B cell (primary cell): ENCODE measurements around the gene CERS6.

Experiments used
- CTCF ChIP-seq: fragments of 200-600 bp; IDR thresholded peaks from one replicate; pipeline ENCODE4 v1.8.0; 2022; ENCODE audit warnings: antibody characterized with exemption, mild to moderate bottlenecking
- EZH2 ChIP-seq: IDR thresholded peaks from 2 replicates; pipeline ENCODE4 v1.6.1; 2012; ENCODE audit warnings: borderline replicate concordance, low read depth, mild to moderate bottlenecking, moderate library complexity, low read length; ENCODE audit not compliant: insufficient read depth, poor library complexity, severe bottlenecking

- no peak for TF ChIP-seq CTCF
- no peak for TF ChIP-seq EZH2
Observed at GRCh38 chr2:168602379-168602778, 146.3 kb downstream of the CERS6 start.
